ENCODE results near the gene CDH23. TPM values are rescaled to one million over a fixed set of nuclear protein-coding genes. Genes with fewer than 3 reads are reported as not detected.

CDH23 gene
- total RNA-seq, 1 experiment from 2014 or later = 7.8 TPM

DNA sequence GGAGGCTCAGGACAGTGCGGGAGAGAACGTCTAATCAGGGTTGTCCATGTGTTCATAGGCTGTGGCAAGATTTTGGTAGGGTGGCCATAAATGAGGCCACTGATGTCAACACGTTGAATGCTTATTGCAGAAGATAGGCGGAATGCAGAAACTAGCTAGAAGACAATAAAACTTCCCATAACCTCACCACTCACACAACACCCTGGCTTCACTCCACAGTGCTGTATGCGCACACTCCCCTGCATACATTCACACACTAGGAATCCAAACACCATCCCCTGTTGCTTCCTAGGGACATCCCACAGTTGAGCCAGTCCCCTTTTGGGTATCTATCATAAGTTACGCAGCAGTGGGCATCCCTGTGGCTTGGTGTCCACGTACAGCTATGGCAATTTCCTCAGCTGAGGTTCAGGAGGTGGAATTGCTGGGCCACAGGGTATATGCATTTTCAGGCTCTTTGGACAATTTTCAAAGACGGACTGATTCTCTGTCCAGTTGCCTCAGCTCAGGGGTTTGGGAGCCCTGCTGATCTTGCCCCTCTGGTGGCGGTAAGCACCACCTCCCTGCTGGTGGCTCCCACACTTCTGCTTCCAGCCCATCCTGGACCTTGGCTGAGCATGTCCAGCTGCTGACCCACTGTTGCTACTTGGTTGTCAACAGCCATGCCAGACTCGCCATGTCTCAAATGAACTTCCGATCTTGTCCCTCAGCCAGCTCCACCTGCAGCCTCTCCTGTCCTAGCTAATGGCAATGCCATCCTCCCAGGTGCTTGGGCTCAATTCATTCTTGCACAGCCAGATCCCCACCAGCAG, 36.4 kb downstream of the CDH23 start:
- Histone ChIP-seq H3K9me3 (ENCODE audit: insufficient read depth, low read depth) (no peaks in the 10 kb centered on the region), H3K27ac (no peak overlapping the region), H3F3A (ENCODE audit: insufficient read depth, low read depth) (0 out of 2 replicates have a peak, but pooled peaks cover 6% of the 10 kb centered on the region), H3K4me1 (replicated peaks; ENCODE audit: insufficient read depth) (peaks cover 23% of the 10 kb centered on the region), H3K79me2 (ENCODE audit: low read depth) (no peaks in the 10 kb centered on the region), H3K36me3 (ENCODE audit: low read depth) (no peaks in the 10 kb centered on the region), H2AFZ (no peak overlapping the region), H4K20me1 (ENCODE audit: insufficient read depth) (no peaks in the 10 kb centered on the region), H3K27me3 (ENCODE audit: insufficient read depth, low read depth) (no peaks in the 10 kb centered on the region), H3K9me2 (ENCODE audit: insufficient read depth) (no peaks in the 10 kb centered on the region), H3K4me2 (no peak overlapping the region), H3K4me3 (no peak overlapping the region)
- ChIA-PET CTCF (interaction anchor here (0.6 kb wide), 1 partner anchor 110 kb away, joined by 3 read pairs; no protein-coding TSS in a partner anchor), POLR2A (ENCODE audit: unreplicated experiment) (no interaction called here)
- intact Hi-C loops (cut with micrococcal nuclease; ENCODE audit: unreplicated experiment) = loop anchor here (5.0 kb wide), 1 partner anchor 856 kb away; no protein-coding TSS in a partner anchor
- DNase-seq = no peak
- no TSS peak for BruUV-seq (replicated peaks)
- TF ChIP-seq EZH2 (IDR thresholded peaks at IDR 0.05; ENCODE audit: low read depth) (no peak), CTCF (conservative IDR thresholded peaks at IDR 0.05) (no peak)

DNA sequence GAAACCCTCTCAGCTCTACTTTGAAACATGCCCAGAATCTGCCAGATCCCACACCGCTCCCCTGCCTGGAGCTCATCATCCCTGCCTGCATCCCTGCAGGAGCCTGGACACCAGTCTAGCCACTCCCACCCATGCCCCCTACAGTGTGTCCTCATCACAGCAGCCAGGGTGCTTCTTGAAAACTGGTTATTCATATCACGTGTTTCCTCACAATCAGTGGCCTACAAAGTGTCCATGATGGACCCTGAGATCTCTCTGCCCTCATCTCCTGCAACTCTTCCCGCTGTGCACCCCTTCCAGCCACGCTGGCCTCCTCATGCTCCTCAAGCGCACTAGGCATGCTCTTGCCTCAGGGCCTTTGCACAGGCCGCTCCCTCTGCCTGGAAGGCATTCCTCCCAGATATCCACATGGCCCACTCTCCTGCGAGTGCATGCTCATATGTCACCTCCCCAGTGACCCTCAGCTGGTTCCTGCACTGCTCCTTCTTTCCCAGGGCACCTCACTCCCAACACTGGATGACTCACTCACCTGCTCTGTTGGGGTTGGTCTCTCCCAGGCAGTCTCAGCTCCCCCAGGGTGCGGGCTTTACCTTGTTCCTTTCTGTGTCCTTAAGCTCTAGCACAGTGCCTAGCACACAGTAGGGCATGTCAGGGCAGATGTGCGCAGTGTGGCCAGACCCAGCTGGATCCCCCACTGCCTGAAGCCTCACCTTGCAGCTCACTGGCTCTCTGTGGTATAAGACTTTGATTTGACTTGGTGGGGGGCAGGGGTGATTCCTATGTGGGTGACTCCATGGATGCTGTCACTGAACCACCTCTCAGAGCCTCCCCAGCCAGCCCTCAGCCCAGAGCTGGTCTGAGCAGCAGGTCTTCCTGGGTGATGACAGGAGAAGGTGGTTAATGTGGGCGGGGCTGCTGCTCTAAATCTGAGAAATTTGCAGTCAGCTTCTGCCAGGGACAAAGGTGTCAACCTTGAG, 37.3 kb downstream of the CDH23 start:
- peak overlapping the region; percentile 44; the same call in 1 of the 2 replicates for H3K27ac ChIP-seq
- TF ChIP-seq EZH2 (IDR thresholded peaks at IDR 0.05; ENCODE audit: low read depth) = no peak
- TF ChIP-seq CTCF (conservative IDR thresholded peaks at IDR 0.05) = no peak
- peak overlapping the region; percentile 42 for H3K4me2 ChIP-seq
- no peak overlapping the region for H2AFZ ChIP-seq
- no peak overlapping the region for H3K4me3 ChIP-seq
- H3K79me2 ChIP-seq (ENCODE audit: low read depth) = no peaks in the 10 kb centered on the region
- H3K4me1 ChIP-seq (replicated peaks; ENCODE audit: insufficient read depth) = peaks cover 23% of the 10 kb centered on the region
- H4K20me1 ChIP-seq (ENCODE audit: insufficient read depth) = no peaks in the 10 kb centered on the region
- BruUV-seq (replicated peaks) = no TSS peak
- H3K36me3 ChIP-seq (ENCODE audit: low read depth) = no peaks in the 10 kb centered on the region
- CTCF ChIA-PET = interaction anchor here (0.6 kb wide), 2 partner anchors 111 to 115 kb away, joined by 3 to 7 read pairs; partner anchors contain the start of gene SLC29A3
- 0 out of 2 replicates have a peak, but pooled peaks cover 6% of the 10 kb centered on the region for H3F3A ChIP-seq (ENCODE audit: insufficient read depth, low read depth)
- intact Hi-C loops (cut with micrococcal nuclease; ENCODE audit: unreplicated experiment) = loop anchor here (5.0 kb wide), 1 partner anchor 857 kb away; no protein-coding TSS in a partner anchor
- peak; percentile 60 to 61 for DNase-seq
- H3K27me3 ChIP-seq (ENCODE audit: insufficient read depth, low read depth) = no peaks in the 10 kb centered on the region
- no peaks in the 10 kb centered on the region for H3K9me3 ChIP-seq (ENCODE audit: insufficient read depth, low read depth)
- no peaks in the 10 kb centered on the region for H3K9me2 ChIP-seq (ENCODE audit: insufficient read depth)
- POLR2A ChIA-PET (ENCODE audit: unreplicated experiment) = no interaction called here
